Progenitor cell of endocrine pancreas (in vitro differentiated cells): Measurements from ENCODE around the gene UNK. TPM values are rescaled to one million over a fixed set of nuclear protein-coding genes. Genes with fewer than 3 reads are reported as not detected.

Experiments used
- DNase-seq: peaks from one replicate; pipeline ENCODE4 v3.0.0; 2021; ENCODE audit warnings: low spot score; ENCODE audit not compliant: unreplicated experiment
- H3K27ac Mint-ChIP-seq: 2 replicates; pipeline ENCODE4 v1.8.0; 2021; ENCODE audit warnings: mild to moderate bottlenecking, moderate library complexity, mixed read lengths
- H3K27me3 Mint-ChIP-seq: 2 replicates; pipeline ENCODE4 v1.8.0; 2021; ENCODE audit warnings: mixed read lengths
- H3K36me3 Mint-ChIP-seq: 2 replicates; pipeline ENCODE4 v1.8.0; 2022; ENCODE audit warnings: mixed read lengths; ENCODE audit not compliant: insufficient read depth
- H3K4me1 Mint-ChIP-seq: 2 replicates; pipeline ENCODE4 v1.8.0; 2021; ENCODE audit warnings: low read depth, mixed read lengths
- H3K4me3 Mint-ChIP-seq: 2 replicates; pipeline ENCODE4 v1.8.0; 2021; ENCODE audit warnings: low read depth, mild to moderate bottlenecking, moderate library complexity, mixed read lengths
- H3K9me3 Mint-ChIP-seq: 2 replicates; pipeline ENCODE4 v1.8.0; 2021; ENCODE audit warnings: low read depth, mixed read lengths
- total RNA-seq: library from RNA; stranded (reverse); gene quantifications from 2 replicates; pipeline ENCODE4 v1.2.1, GENCODE V29; 2021
- TF ChIP-seq, protein P1 (sequence below): fragments of 200-600 bp; sonication (generic); IDR thresholded peaks from one replicate; pipeline ENCODE4 v1.5.0; 2021; ENCODE audit warnings: antibody characterized with exemption, mild to moderate bottlenecking; ENCODE audit not compliant: unreplicated experiment

The UNK gene
- total RNA-seq, 1 donor from 2014 or later, result 72.8 TPM

DNA sequence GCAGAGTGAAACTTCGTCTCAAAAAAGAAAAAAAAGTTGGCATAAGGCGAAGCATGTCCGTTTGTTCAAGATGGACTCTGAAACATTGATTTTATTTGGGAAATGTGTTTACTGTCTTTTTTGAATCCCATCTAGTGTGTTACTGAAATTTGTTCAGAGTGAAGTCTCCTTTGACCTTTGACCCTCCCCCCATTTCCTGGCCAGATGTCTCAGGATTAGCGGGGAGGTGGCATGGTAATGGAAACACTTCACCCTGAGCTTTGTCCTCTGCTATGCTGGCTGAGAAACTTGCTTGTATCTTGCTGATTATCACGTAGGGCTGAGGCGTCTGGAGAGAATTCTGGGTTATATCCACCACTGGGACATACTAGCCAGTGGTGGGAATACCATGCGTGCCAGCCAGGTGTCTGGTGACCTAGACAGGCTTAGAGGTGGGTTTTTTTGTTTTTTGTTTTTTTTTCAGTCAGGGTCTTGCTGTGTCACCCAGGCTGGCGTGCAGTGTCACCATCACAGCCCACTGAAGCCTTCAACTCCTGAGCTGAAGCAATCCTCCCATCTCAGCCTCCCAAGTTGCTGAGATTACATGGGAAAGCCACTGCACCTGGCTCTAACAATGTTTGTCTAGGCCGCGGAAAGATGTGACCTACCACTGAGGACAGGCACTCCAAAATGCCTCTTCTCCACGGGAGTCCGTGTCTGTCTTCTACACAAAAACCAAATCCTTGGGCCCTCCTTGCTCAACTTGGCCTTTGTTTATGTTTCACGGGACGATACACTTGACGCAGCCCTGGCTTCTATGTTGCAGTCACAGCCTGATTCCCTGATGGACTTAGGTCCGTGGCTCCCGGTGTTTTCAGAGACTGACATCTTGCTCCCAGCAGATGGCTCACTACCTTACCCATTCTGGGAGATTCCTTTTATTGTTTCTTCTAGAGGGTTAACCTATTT lies 13.0 kb upstream of the UNK start:
- H3K4me3 Mint-ChIP-seq, result no peak overlapping the region
- peaks cover 11% of the 10 kb centered on the region for H3K4me1 Mint-ChIP-seq
- H3K27ac Mint-ChIP-seq, result peak overlapping the region; percentile 67

DNA sequence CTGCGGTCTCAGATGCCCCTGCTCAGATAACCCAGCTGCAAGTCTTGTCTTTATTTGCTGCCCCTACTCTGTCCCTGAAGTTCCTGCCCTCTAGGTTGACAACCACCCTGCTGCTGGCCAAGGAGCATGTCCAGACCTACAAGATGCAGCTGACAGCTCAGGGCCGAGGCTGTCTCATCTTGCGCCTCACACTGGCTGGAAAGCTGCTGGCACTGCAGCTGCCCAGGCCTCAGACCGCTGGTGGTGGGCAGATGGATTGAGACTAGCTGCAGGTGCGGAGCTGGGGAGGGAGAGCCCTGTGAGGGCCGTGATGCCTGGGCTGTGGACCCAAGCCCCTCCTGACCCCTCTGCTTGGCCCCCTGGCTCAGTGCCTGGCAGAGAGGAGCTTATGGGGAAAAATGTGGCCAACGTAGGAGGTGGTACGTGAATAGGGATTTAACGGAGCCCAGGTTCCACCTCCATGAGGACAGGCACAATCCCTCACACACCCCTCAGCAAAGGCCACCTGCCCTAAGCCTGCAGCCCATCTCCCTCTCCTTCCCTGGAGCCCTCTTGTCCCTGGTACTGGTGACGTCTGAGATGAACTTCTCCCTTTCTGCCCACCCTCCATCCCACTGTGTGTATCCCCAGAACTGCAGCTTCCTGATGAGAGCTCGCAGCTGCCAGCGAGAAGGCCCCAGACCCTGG lies 11.3 kb upstream of the UNK start:
- TF ChIP-seq, protein P1, sequence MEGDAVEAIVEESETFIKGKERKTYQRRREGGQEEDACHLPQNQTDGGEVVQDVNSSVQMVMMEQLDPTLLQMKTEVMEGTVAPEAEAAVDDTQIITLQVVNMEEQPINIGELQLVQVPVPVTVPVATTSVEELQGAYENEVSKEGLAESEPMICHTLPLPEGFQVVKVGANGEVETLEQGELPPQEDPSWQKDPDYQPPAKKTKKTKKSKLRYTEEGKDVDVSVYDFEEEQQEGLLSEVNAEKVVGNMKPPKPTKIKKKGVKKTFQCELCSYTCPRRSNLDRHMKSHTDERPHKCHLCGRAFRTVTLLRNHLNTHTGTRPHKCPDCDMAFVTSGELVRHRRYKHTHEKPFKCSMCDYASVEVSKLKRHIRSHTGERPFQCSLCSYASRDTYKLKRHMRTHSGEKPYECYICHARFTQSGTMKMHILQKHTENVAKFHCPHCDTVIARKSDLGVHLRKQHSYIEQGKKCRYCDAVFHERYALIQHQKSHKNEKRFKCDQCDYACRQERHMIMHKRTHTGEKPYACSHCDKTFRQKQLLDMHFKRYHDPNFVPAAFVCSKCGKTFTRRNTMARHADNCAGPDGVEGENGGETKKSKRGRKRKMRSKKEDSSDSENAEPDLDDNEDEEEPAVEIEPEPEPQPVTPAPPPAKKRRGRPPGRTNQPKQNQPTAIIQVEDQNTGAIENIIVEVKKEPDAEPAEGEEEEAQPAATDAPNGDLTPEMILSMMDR, result no peak
- no peaks in the 10 kb centered on the region for H3K27me3 Mint-ChIP-seq
- DNase-seq, result no peak
- no peaks in the 10 kb centered on the region for H3K9me3 Mint-ChIP-seq
- no peak overlapping the region for H3K27ac Mint-ChIP-seq
- H3K4me1 Mint-ChIP-seq, result peaks cover 24% of the 10 kb centered on the region
- peaks cover 17% of the 10 kb centered on the region for H3K36me3 Mint-ChIP-seq
- H3K4me3 Mint-ChIP-seq, result no peak overlapping the region

More for the DNA sequence above, 13.0 kb upstream of the UNK start:
- no peak for DNase-seq
- H3K27me3 Mint-ChIP-seq, result no peaks in the 10 kb centered on the region
- peaks cover 2% of the 10 kb centered on the region for H3K36me3 Mint-ChIP-seq
- no peaks in the 10 kb centered on the region for H3K9me3 Mint-ChIP-seq
- TF ChIP-seq, protein P1, result no peak

DNA sequence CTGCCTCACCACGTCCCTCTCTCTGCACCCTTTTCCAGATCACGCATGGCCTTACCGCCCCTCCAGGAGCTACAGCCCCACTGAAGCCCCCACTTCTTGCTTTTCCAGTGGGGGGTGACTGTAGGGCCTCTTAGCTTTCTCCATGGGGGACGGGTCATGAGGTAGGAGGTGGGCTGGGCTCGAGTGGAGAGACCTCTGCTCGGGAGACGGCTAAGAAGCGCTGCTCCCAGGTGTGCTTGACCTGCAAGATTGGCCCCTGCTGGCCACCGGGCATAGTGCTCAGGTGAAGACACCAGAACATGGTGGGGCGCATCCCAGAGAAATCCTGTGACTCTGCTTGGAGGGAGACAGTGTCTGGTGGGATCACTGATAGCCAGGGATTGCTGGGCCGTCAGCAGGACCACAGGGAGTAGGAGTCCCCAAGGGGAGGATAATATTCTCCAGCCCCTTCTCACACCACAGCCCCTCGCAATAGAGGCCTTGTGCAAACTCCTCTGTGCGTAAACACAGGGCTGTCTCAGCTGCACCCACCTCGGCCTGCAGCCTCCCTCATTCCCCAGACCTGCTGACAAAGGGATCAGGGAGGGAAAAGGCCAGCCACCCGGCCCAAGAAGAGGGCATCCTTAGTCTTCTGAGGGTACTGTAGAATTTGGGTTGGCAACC lies 10.7 kb upstream of the UNK start:
- DNase-seq, result no peak
- Mint-ChIP-seq H3K4me3 (peak overlapping the region; percentile 24), H3K27me3 (no peaks in the 10 kb centered on the region), H3K4me1 (peaks cover 26% of the 10 kb centered on the region), H3K9me3 (no peaks in the 10 kb centered on the region), H3K27ac (peak overlapping the region; percentile 73), H3K36me3 (peaks cover 23% of the 10 kb centered on the region)
- TF ChIP-seq, protein P1, result peak; percentile 44

DNA sequence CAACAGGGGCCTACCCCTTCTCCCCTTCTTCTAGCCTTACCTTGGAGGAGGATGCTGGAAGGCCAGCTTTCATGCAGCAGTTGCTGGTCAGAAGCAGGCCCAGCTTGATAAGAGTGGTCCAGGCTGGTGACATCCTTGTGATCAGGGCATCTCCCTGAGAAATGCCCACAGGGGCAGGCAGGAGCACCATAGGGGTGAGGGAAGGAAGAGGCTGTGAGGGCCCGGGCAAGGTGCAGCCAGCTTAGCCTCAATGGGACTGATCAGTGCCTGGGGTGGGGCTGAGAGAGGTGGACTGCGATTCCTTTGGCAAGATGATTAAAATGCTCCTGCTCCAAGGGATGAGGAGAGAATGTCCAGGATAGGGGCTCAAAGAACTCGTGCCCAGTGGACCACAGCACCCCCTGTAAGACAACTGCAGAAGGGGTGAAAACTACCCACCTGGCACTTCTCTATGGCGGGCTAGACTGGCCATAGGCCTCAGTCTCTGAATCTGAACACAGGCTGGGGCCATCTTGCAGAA lies 10.1 kb upstream of the UNK start:
- H3K27ac Mint-ChIP-seq, result peak overlapping the region; percentile 92
- no peak overlapping the region for H3K4me3 Mint-ChIP-seq

More for the DNA sequence above, 10.1 kb upstream of the UNK start:
- no peaks in the 10 kb centered on the region for H3K27me3 Mint-ChIP-seq
- no peaks in the 10 kb centered on the region for H3K9me3 Mint-ChIP-seq
- H3K36me3 Mint-ChIP-seq, result peaks cover 24% of the 10 kb centered on the region
- no peak for DNase-seq
- TF ChIP-seq, protein P1, result no peak
- H3K4me1 Mint-ChIP-seq, result peaks cover 25% of the 10 kb centered on the region
